Measurements from ENCODE around the gene TBC1D14.

The TBC1D14 gene

GRCh38 chr4:7052313-7052712 is 142.7 kb downstream of the TBC1D14 start:
- TF ChIP-seq CTCF (IDR thresholded peaks at IDR 0.05) = no peak
- H3K27me3 ChIP-seq = no peaks in the 10 kb centered on the region
- no peak overlapping the region for H3K27ac ChIP-seq
- no peak overlapping the region for H3K4me3 ChIP-seq
- no peak for DNase-seq
- H3K9me3 ChIP-seq = no peaks in the 10 kb centered on the region
- H3K36me3 ChIP-seq = peaks cover 26 to 69% (median 36%) of the 10 kb centered on the region in 3 donors
- intact Hi-C loops (cut with DNase I; ENCODE audit: low total_unique reads) = no loop called here
- peaks cover 0 to 33% (median 7%) of the 10 kb centered on the region in 4 donors for H3K4me1 ChIP-seq

GRCh38 chr4:7052923-7053715 is 143.5 kb downstream of the TBC1D14 start:
- no peak for DNase-seq
- H3K36me3 ChIP-seq = peaks cover 26 to 70% (median 39%) of the 10 kb centered on the region in 3 donors
- peaks cover 0 to 25% (median 5%) of the 10 kb centered on the region in 4 donors for H3K4me1 ChIP-seq
- H3K9me3 ChIP-seq = no peaks in the 10 kb centered on the region
- H3K27ac ChIP-seq = no peak overlapping the region
- H3K4me3 ChIP-seq = no peak overlapping the region
- intact Hi-C loops (cut with DNase I; ENCODE audit: low total_unique reads) = no loop called here
- H3K27me3 ChIP-seq = no peaks in the 10 kb centered on the region
- no peak for TF ChIP-seq CTCF (IDR thresholded peaks at IDR 0.05)

- Histone ChIP-seq H3K27me3 (no peaks in the 10 kb centered on the region), H3K36me3 (peaks cover 28 to 78% (median 47%) of the 10 kb centered on the region in 3 donors), H3K4me1 (peaks cover 0 to 23% (median 5%) of the 10 kb centered on the region in 4 donors), H3K27ac (no peak overlapping the region), H3K4me3 (no peak overlapping the region), H3K9me3 (no peaks in the 10 kb centered on the region)
- no peak for DNase-seq
- TF ChIP-seq CTCF (IDR thresholded peaks at IDR 0.05) = no peak
- intact Hi-C loops (cut with DNase I; ENCODE audit: low total_unique reads) = no loop called here
Observed at GRCh38 chr4:7054106-7054880, 144.7 kb downstream of the TBC1D14 start.

- no peak for TF ChIP-seq CTCF (IDR thresholded peaks at IDR 0.05)
- intact Hi-C loops (cut with DNase I; ENCODE audit: low total_unique reads) = no loop called here
- no peaks in the 10 kb centered on the region for H3K27me3 ChIP-seq
- peak in 1 of 2 donors; percentile 3 for DNase-seq
- H3K4me1 ChIP-seq = peaks cover 0 to 15% (median 5%) of the 10 kb centered on the region in 4 donors
- H3K9me3 ChIP-seq = no peaks in the 10 kb centered on the region
- no peak overlapping the region for H3K27ac ChIP-seq
- H3K4me3 ChIP-seq = no peak overlapping the region
- H3K36me3 ChIP-seq = peaks cover 38 to 81% (median 58%) of the 10 kb centered on the region in 3 donors
Observed at GRCh38 chr4:7055111-7055989, 145.7 kb downstream of the TBC1D14 start.

- Histone ChIP-seq H3K9me3 (no peaks in the 10 kb centered on the region), H3K27me3 (no peaks in the 10 kb centered on the region), H3K4me3 (no peak overlapping the region), H3K4me1 (peaks cover 0 to 12% (median 4%) of the 10 kb centered on the region in 4 donors), H3K27ac (no peak overlapping the region), H3K36me3 (peaks cover 44 to 81% (median 64%) of the 10 kb centered on the region in 3 donors)
- peak; percentile 7 to 51 for DNase-seq
- intact Hi-C loops (cut with DNase I; ENCODE audit: low total_unique reads) = no loop called here
- TF ChIP-seq CTCF (IDR thresholded peaks at IDR 0.05) = no peak
Observed at GRCh38 chr4:7055990-7056325, 146.3 kb downstream of the TBC1D14 start.
